HepG2 (cell line): Measurements from ENCODE around the gene MAVS. TPM values are rescaled to one million over a fixed set of nuclear protein-coding genes. Genes with fewer than 3 reads are reported as not detected.

Source experiments
- CAMTA2 ChIP-seq: sonication (generic); formaldehyde crosslinking; IDR thresholded peaks from 2 replicates; pipeline ENCODE4 v1.4.0; 2020; ENCODE audit warnings: mild to moderate bottlenecking, missing genetic modification reagents, borderline replicate concordance
- CSRNP1 ChIP-seq: sonication (generic); formaldehyde crosslinking; IDR thresholded peaks from 2 replicates; pipeline ENCODE4 v1.8.1; 2023; ENCODE audit warnings: mild to moderate bottlenecking, missing genetic modification reagents
- DMAP1 ChIP-seq: IDR thresholded peaks from 2 replicates; pipeline ENCODE4 v1.6.1; 2016
- E2F2 ChIP-seq: sonication (generic); formaldehyde crosslinking; IDR thresholded peaks from 2 replicates; pipeline ENCODE4 v1.4.0; 2020; ENCODE audit warnings: missing genetic modification reagents, borderline replicate concordance
- HHEX ChIP-seq: IDR thresholded peaks from 2 replicates; pipeline ENCODE4 v1.6.1; 2016; ENCODE audit warnings: control low read depth
- KDM5A ChIP-seq: fragments of 200-600 bp; sonication (generic); IDR thresholded peaks from 2 replicates; pipeline ENCODE4 v1.7.0; 2018; ENCODE audit warnings: antibody characterized with exemption, mild to moderate bottlenecking, low read length, borderline replicate concordance
- NRL ChIP-seq: sonication (generic); formaldehyde crosslinking; IDR thresholded peaks from 2 replicates; pipeline ENCODE4 v1.5.0; 2020; ENCODE audit warnings: missing genetic modification reagents, mild to moderate bottlenecking, moderate library complexity, borderline replicate concordance
- POLR2G ChIP-seq: fragments of 200-400 bp; formaldehyde crosslinking; IDR thresholded peaks from 2 replicates; pipeline ENCODE4 v1.6.1; 2018; ENCODE audit warnings: mild to moderate bottlenecking, low read depth, low read length, moderate library complexity
- RBAK ChIP-seq: sonication (generic); formaldehyde crosslinking; IDR thresholded peaks from 2 replicates; pipeline ENCODE4 v1.5.1; 2020; ENCODE audit warnings: mild to moderate bottlenecking, missing genetic modification reagents
- SNAPC2 ChIP-seq: sonication (generic); formaldehyde crosslinking; IDR thresholded peaks from 2 replicates; pipeline ENCODE4 v1.8.1; 2022; ENCODE audit warnings: mild to moderate bottlenecking, missing genetic modification reagents
- TAF1 ChIP-seq: sonication (generic); formaldehyde crosslinking; IDR thresholded peaks from 2 replicates; pipeline ENCODE4 v1.4.0; 2020; ENCODE audit warnings: missing genetic modification reagents
- TEF ChIP-seq: sonication (generic); formaldehyde crosslinking; IDR thresholded peaks from 2 replicates; pipeline ENCODE4 v1.5.0; 2020; ENCODE audit warnings: missing genetic modification reagents
- TSC22D2 ChIP-seq: sonication (generic); formaldehyde crosslinking; IDR thresholded peaks from 2 replicates; pipeline ENCODE4 v1.5.1; 2020; ENCODE audit warnings: missing genetic modification reagents, mild to moderate bottlenecking, borderline replicate concordance
- XRCC5 ChIP-seq: fragments of 200-400 bp; formaldehyde crosslinking; optimal IDR thresholded peaks from 2 replicates; pipeline ENCODE3; 2017; ENCODE audit warnings: mild to moderate bottlenecking, low read length
- ZBTB33 ChIP-seq: sonication (generic); formaldehyde crosslinking; IDR thresholded peaks from 2 replicates; pipeline ENCODE4 v1.4.0; 2020; ENCODE audit warnings: missing genetic modification reagents
- ZMYM3 ChIP-seq: sonication (generic); formaldehyde crosslinking; IDR thresholded peaks from 2 replicates; pipeline ENCODE4 v1.5.1; 2020; ENCODE audit warnings: mild to moderate bottlenecking, missing genetic modification reagents
- ZNF124 ChIP-seq: sonication (generic); formaldehyde crosslinking; IDR thresholded peaks from 2 replicates; pipeline ENCODE4 v1.4.0; 2020; ENCODE audit warnings: missing genetic modification reagents
- ZNF580 ChIP-seq: IDR thresholded peaks from 2 replicates; pipeline ENCODE4 v1.6.1; 2016; ENCODE audit warnings: low read depth, borderline replicate concordance
- ZNF788 ChIP-seq: sonication (generic); formaldehyde crosslinking; IDR thresholded peaks from 2 replicates; pipeline ENCODE4 v1.5.0; 2020; ENCODE audit warnings: mild to moderate bottlenecking, missing genetic modification reagents, borderline replicate concordance
- ZNF83 ChIP-seq: sonication (generic); formaldehyde crosslinking; IDR thresholded peaks from 2 replicates; pipeline ENCODE4 v1.4.0; 2020; ENCODE audit warnings: missing genetic modification reagents, mild to moderate bottlenecking, borderline replicate concordance
- polyA plus RNA-seq, 8 experiments: library from polyadenylated mRNA; depleted of rRNA in 3 of 8; stranded (reverse) in 7 of 8; unstranded in 1 of 8; fragments of >200 nt; fragmentation: Illumina TruSeq in 4 of 8; extraction: Trizol in 4 of 8; gene quantifications; 2 replicates each; pipeline versions ENCODE4 v1.2.1 to v1.2.3, GENCODE V29; 2011 to 2016; ENCODE audit warnings: low read depth in 4 of 8, missing spikeins in 1 of 8, mixed read lengths in 1 of 8; ENCODE audit not compliant: insufficient read depth in 1 of 8
- total RNA-seq, 5 experiments: library from RNA; depleted of rRNA; stranded (reverse); fragments of >200 nt; fragmentation: Illumina TruSeq; extraction: Trizol; gene quantifications; 2 replicates each; pipeline ENCODE4 v1.2.3, GENCODE V29; 2016; ENCODE audit warnings: low read depth in 1 of 5

Gene MAVS
- total and polyA plus RNA-seq, 2 of the 13 experiments (the other 11 are each of a cell fraction or from before 2014, with no cell fraction given) = 27.3 to 36.6 TPM

- TF ChIP-seq NRL (CRISPR knock-in tag) = peak; percentile 73; the same call in 1 of the 2 replicates
- peak; percentile 70; the same call in 1 of the 2 replicates for TF ChIP-seq SNAPC2 (CRISPR knock-in tag)
- no peak for TF ChIP-seq KDM5A
- TF ChIP-seq DMAP1 (CRISPR knock-in tag) = peak; percentile 86
- peak; percentile 95; the same call in 1 of the 2 replicates for TF ChIP-seq ZNF580 (CRISPR knock-in tag)
- peak; percentile 80 for TF ChIP-seq ZMYM3 (CRISPR knock-in tag)
- TF ChIP-seq POLR2G = 0 out of 2 replicates have a peak, but pooled peaks have one; percentile 42
- TF ChIP-seq E2F2 = peak; percentile 27; the same call in 1 of the 2 replicates
- peak; percentile 92 for TF ChIP-seq ZNF83 (CRISPR knock-in tag)
- TF ChIP-seq TAF1 (CRISPR knock-in tag) = peak; percentile 43; the same call in 1 of the 2 replicates
- TF ChIP-seq CSRNP1 = peak; percentile 81; the same call in 1 of the 2 replicates
- TF ChIP-seq CAMTA2 (CRISPR knock-in tag) = no peak
- peak; percentile 92; the same call in 1 of the 2 replicates for TF ChIP-seq ZNF788
- TF ChIP-seq XRCC5 = peak; percentile 99
- peak; percentile 95 for TF ChIP-seq ZNF124 (CRISPR knock-in tag)
- no peak for TF ChIP-seq RBAK (CRISPR knock-in tag)
- TF ChIP-seq TSC22D2 (CRISPR knock-in tag) = peak; percentile 77; the same call in 1 of the 2 replicates
- peak; percentile 76; the same call in 1 of the 2 replicates for TF ChIP-seq ZBTB33 (CRISPR knock-in tag)
- TF ChIP-seq HHEX (CRISPR knock-in tag) = peak; percentile 58; the same call in 1 of the 2 replicates
- TF ChIP-seq TEF (CRISPR knock-in tag) = no peak
Measured at GRCh38 chr20:3818155-3819151, 28.2 kb upstream of the MAVS start (continued).
